Tibial nerve (tissue), 4 donors: Measurements from ENCODE around the gene GALM.

Experiments
- EP300 ChIP-seq, 2 donors: sonication (generic); formaldehyde crosslinking; IDR thresholded peaks; one replicate each; pipeline ENCODE4 v1.6.1; 2017; ENCODE audit warnings: antibody characterized with exemption in 2 of 2, mild to moderate bottlenecking in 1 of 2
- POLR2A ChIP-seq, 2 donors: fragments of 450-650 bp; IDR thresholded peaks; one replicate each; pipeline ENCODE4 v1.6.1; 2017; ENCODE audit warnings: antibody characterized with exemption in 2 of 2, mild to moderate bottlenecking in 2 of 2, moderate library complexity in 2 of 2
- TF ChIP-seq, protein P1 (sequence below), 5 experiments: fragments of 200-600 bp in 3 of 5; fragments of 450-650 bp in 2 of 5; sonication (generic) in 3 of 5; IDR thresholded peaks; one replicate each; pipeline ENCODE4 v1.5.1; 2016 to 2019; ENCODE audit warnings: antibody characterized with exemption in 5 of 5, mild to moderate bottlenecking in 3 of 5, moderate library complexity in 2 of 5

DNA sequence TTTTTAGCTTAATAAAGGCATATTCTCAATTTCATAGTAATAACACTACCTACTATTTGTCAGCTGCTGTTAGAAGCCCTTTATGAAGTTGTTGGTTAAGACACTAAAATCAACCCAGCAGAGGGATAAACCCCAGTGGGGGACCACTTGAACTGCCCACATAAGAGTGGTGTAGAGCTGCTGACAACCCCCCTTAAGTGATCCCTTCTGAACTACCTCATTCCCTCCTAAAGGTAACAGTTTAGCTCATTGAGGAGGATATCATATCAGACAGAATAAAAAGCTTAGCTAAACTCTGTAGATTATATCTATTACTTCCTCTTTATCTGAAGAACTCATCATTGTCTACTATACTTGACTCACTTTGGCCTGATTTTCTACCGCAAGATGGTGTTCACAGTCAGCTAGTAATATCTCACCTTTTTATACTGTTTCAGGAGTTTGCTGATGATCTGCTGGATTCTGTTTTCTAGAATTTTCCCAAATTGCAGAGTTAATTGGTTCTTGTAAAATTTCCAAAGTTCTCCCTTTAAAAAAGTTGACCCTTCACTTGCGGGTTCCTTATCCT, 16.2 kb downstream of the GALM start:
- TF ChIP-seq, protein P1, sequence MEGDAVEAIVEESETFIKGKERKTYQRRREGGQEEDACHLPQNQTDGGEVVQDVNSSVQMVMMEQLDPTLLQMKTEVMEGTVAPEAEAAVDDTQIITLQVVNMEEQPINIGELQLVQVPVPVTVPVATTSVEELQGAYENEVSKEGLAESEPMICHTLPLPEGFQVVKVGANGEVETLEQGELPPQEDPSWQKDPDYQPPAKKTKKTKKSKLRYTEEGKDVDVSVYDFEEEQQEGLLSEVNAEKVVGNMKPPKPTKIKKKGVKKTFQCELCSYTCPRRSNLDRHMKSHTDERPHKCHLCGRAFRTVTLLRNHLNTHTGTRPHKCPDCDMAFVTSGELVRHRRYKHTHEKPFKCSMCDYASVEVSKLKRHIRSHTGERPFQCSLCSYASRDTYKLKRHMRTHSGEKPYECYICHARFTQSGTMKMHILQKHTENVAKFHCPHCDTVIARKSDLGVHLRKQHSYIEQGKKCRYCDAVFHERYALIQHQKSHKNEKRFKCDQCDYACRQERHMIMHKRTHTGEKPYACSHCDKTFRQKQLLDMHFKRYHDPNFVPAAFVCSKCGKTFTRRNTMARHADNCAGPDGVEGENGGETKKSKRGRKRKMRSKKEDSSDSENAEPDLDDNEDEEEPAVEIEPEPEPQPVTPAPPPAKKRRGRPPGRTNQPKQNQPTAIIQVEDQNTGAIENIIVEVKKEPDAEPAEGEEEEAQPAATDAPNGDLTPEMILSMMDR (IDR thresholded peaks at IDR 0.05) = no peak
- TF ChIP-seq POLR2A (IDR thresholded peaks at IDR 0.05) (no peak), EP300 (IDR thresholded peaks at IDR 0.05) (no peak)
